ENCODE data around the gene PSMA2. TPM values are rescaled to one million over a fixed set of nuclear protein-coding genes. Genes with fewer than 3 reads are reported as not detected.

The PSMA2 gene
- polyA plus RNA-seq, 2 donors = 36.2 to 103 TPM

DNA sequence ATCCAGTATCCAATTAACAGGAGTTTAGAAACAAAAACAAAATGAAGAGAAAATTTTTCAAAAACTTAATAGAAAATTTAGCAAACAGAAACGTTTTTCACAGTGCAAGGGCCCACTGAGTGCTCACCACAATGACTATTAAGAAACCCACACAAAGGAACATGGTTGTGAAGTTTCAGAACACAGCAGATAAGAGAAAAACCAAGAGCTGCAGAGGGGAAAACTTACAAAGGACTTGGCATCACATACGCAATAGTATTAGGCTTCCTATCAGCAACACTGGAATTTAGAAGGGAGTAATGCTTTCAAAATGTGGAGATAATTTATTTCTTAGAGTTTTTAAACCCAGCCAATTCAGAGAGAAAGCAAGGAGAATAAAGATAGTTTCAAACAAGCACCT, 18.4 kb downstream of the PSMA2 start:
- H3K27ac ChIP-seq (ENCODE audit: low read depth in 2 of 2, low read length in 1 of 2) = no peak overlapping the region
- H3K9me3 ChIP-seq (ENCODE audit: control insufficient read depth in 2 of 2, insufficient read depth in 1 of 2, low read depth in 1 of 2, low read length in 1 of 2) = no peaks in the 10 kb centered on the region
- 61 to 71% methylated on average over 2 of the region's 2 CpGs for WGBS, 2 donors
- no peak overlapping the region for H3K4me3 ChIP-seq (ENCODE audit: low read depth in 1 of 2, low read length in 2 of 2)
- H3K4me1 ChIP-seq (ENCODE audit: control insufficient read depth in 2 of 2, insufficient read depth in 2 of 2, low read length in 1 of 2) = peaks cover 0 to 3% of the 10 kb centered on the region in 2 donors
- H3K36me3 ChIP-seq (ENCODE audit: control insufficient read depth in 2 of 2, insufficient read depth in 2 of 2, low read length in 1 of 2) = peaks cover 3% of the 10 kb centered on the region in 2 donors
- H3K27me3 ChIP-seq (ENCODE audit: control insufficient read depth in 1 of 2, insufficient read depth in 2 of 2, low read length in 2 of 2) = no peaks in the 10 kb centered on the region

DNA sequence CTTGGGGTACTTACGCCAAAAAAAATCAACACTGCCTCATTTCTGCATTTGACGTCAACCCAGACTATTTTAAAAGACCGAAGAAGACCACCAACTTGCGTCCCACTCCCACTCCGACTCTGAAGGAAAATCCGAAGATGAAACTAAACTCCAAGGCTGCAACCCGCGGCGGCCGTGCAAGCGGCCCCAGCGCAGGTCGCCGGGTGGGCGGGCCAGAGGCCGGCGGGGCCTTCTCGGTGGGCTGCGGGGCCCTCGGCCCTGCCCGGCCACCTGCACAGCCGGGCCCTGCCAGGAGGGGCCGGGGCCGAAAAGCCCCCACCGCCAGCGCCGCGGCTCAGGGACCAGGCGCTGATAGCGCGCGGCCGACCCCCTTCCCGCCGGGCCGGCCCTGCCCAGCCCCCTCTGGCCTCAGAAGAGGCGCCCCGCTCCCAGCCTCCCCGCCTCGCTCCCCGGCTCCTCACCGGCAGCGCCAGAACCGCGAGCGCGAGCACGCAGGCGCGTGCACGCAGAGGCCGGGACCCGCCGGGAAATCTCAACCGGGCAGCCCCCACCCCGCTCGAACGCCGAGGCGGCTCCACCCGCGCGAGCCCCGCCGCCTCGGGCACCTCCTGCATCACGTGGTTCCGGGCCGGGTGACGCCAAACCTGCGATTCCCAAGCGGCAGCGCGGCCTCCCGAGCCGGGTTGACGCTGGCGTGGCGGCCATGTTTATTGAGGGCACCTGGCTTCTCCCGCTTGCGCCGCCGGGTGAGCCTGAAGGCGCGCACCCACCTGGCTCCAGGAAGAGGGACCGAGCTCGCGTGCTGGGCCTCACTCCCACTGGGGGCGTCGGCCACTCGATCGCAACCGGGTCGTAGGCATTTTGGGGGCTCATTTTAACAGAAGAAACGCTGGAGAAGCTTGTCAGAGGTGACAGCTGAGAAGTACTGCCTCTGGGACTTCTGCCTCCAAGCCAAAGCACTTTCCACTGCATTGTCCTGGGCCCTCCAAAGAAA, 20.2 kb downstream of the PSMA2 start, which contains the start of gene C7orf25:
Gene C7orf25 (minus strand): TSS at position 617 of the 994 bp plus-strand sequence. CDS start 1,170 bp downstream, outside the sequence.
- no peaks in the 10 kb centered on the region for H3K27me3 ChIP-seq (ENCODE audit: control insufficient read depth in 1 of 2, insufficient read depth in 2 of 2, low read length in 2 of 2)
- 0 to 1% methylated on average over 78 to 95 of the region's 95 CpGs for WGBS, 2 donors
- H3K4me3 ChIP-seq (ENCODE audit: low read depth in 1 of 2, low read length in 2 of 2) = peak within 1 kb of the TSS; percentile 78 to 95
- H3K36me3 ChIP-seq (ENCODE audit: control insufficient read depth in 2 of 2, insufficient read depth in 2 of 2, low read length in 1 of 2) = no peaks in the 10 kb centered on the region
- H3K9me3 ChIP-seq (ENCODE audit: control insufficient read depth in 2 of 2, insufficient read depth in 1 of 2, low read depth in 1 of 2, low read length in 1 of 2) = no peaks in the 10 kb centered on the region
- peaks cover 0 to 3% of the 10 kb centered on the region in 2 donors for H3K4me1 ChIP-seq (ENCODE audit: control insufficient read depth in 2 of 2, insufficient read depth in 2 of 2, low read length in 1 of 2)
- peak within 1 kb of the TSS; percentile 74 to 83 for H3K27ac ChIP-seq (ENCODE audit: low read depth in 2 of 2, low read length in 1 of 2)

DNA sequence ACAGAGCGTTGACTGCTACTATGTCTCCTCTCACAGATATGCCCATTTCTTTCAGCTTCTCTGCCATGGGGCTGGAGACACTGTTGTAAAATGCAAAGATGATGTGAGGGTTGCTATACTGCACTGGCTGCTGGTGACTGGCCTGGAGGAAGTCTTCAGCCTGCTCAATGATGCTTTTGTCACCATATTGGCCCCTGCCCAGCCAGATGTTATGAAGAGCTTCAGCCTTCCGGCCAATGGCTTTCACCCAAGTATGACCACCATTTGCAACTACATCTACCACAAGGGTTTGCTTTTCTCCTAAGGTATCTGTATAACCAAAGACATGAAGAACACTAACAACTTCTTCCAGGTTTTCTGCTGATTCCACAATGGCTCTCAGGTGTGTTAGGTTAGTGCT, 21.7 kb downstream of the PSMA2 start:
- Histone ChIP-seq H3K4me1 (ENCODE audit: control insufficient read depth in 2 of 2, insufficient read depth in 2 of 2, low read length in 1 of 2) (peaks cover 0 to 3% of the 10 kb centered on the region in 2 donors), H3K9me3 (ENCODE audit: control insufficient read depth in 2 of 2, insufficient read depth in 1 of 2, low read depth in 1 of 2, low read length in 1 of 2) (no peaks in the 10 kb centered on the region), H3K27me3 (ENCODE audit: control insufficient read depth in 1 of 2, insufficient read depth in 2 of 2, low read length in 2 of 2) (no peaks in the 10 kb centered on the region), H3K27ac (ENCODE audit: low read depth in 2 of 2, low read length in 1 of 2) (no peak overlapping the region), H3K4me3 (ENCODE audit: low read depth in 1 of 2, low read length in 2 of 2) (no peak overlapping the region), H3K36me3 (ENCODE audit: control insufficient read depth in 2 of 2, insufficient read depth in 2 of 2, low read length in 1 of 2) (no peaks in the 10 kb centered on the region)
- 93 to 95% methylated on average over 2 of the region's 2 CpGs for WGBS, 2 donors

DNA sequence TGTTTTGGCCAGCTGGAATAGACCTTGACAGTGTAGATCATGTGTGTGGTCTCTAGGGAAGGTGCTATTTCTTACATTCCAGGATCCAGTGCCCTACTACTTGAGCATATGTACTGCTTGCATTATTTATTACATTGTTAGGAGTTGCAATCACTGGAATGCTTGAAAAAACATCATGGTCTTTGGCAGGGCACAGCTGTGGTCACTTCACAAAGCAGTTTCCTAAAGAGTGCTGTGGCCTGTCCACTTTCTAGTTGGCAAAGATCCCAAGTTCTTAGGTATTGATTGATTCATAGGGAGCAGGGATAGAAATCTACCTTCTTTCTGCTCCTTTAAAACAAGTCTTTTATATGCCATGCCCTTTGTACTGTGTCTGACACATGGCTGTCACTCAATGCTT, 24.7 kb downstream of the PSMA2 start:
- H3K36me3 ChIP-seq (ENCODE audit: control insufficient read depth in 2 of 2, insufficient read depth in 2 of 2, low read length in 1 of 2) = no peaks in the 10 kb centered on the region
- H3K9me3 ChIP-seq (ENCODE audit: control insufficient read depth in 2 of 2, insufficient read depth in 1 of 2, low read depth in 1 of 2, low read length in 1 of 2) = no peaks in the 10 kb centered on the region
- H3K4me1 ChIP-seq (ENCODE audit: control insufficient read depth in 2 of 2, insufficient read depth in 2 of 2, low read length in 1 of 2) = peaks cover 0 to 3% of the 10 kb centered on the region in 2 donors

DNA sequence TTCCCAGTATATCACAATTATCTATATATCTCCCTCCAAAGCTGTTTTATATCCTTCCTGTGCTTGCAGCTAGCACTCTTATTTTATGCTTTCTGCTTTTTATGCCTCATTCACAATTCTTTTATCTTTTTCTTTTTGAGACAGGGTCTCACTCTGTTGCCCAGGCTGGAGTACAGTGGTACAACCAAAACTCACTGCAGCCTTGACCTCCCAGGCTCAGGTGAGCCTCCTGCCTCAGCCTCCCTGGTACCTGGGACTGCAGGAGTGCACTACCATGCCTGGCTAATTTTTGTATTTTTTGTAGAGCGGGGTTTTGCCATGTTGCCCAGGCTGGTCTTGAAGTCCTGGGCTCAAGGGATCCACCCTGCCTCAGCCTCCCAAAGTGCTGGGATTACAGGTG, 25.8 kb downstream of the PSMA2 start:
- Histone ChIP-seq H3K4me1 (ENCODE audit: control insufficient read depth in 2 of 2, insufficient read depth in 2 of 2, low read length in 1 of 2) (peaks cover 0 to 3% of the 10 kb centered on the region in 2 donors), H3K36me3 (ENCODE audit: control insufficient read depth in 2 of 2, insufficient read depth in 2 of 2, low read length in 1 of 2) (no peaks in the 10 kb centered on the region), H3K27me3 (ENCODE audit: control insufficient read depth in 1 of 2, insufficient read depth in 2 of 2, low read length in 2 of 2) (no peaks in the 10 kb centered on the region), H3K9me3 (ENCODE audit: control insufficient read depth in 2 of 2, insufficient read depth in 1 of 2, low read depth in 1 of 2, low read length in 1 of 2) (no peaks in the 10 kb centered on the region), H3K4me3 (ENCODE audit: low read depth in 1 of 2, low read length in 2 of 2) (no peak overlapping the region), H3K27ac (ENCODE audit: low read depth in 2 of 2, low read length in 1 of 2) (no peak overlapping the region)
- WGBS, 2 donors = 97 to 100% methylated on average over 1 of the region's 1 CpG

More for the DNA sequence above, 24.7 kb downstream of the PSMA2 start:
- Histone ChIP-seq H3K4me3 (ENCODE audit: low read depth in 1 of 2, low read length in 2 of 2) (no peak overlapping the region), H3K27ac (ENCODE audit: low read depth in 2 of 2, low read length in 1 of 2) (no peak overlapping the region), H3K27me3 (ENCODE audit: control insufficient read depth in 1 of 2, insufficient read depth in 2 of 2, low read length in 2 of 2) (no peaks in the 10 kb centered on the region)

DNA sequence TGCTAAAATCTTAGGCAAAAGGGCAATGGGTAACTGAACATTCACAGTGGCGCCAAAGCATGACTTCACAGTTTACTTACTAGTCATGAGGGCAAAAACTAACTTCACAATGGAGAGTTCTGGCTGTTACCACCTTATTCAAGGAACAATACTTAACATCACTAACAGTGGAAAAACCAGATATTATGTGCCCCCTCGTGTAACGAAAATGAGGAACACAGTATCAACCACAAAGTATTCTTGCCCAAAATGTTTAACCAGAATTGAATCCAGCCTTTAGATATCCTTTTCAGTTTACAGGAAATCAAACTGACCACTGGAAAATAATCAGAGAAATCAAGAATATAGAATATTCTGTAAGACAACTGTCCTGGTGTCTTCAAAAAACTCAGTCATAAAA, 29.6 kb downstream of the PSMA2 start:
- H3K9me3 ChIP-seq (ENCODE audit: control insufficient read depth in 2 of 2, insufficient read depth in 1 of 2, low read depth in 1 of 2, low read length in 1 of 2) = no peaks in the 10 kb centered on the region
- H3K27ac ChIP-seq (ENCODE audit: low read depth in 2 of 2, low read length in 1 of 2) = no peak overlapping the region
- 67 to 68% methylated on average over 3 of the region's 3 CpGs for WGBS, 2 donors
- H3K4me1 ChIP-seq (ENCODE audit: control insufficient read depth in 2 of 2, insufficient read depth in 2 of 2, low read length in 1 of 2) = no peaks in the 10 kb centered on the region
- no peaks in the 10 kb centered on the region for H3K27me3 ChIP-seq (ENCODE audit: control insufficient read depth in 1 of 2, insufficient read depth in 2 of 2, low read length in 2 of 2)
- H3K4me3 ChIP-seq (ENCODE audit: low read depth in 1 of 2, low read length in 2 of 2) = no peak overlapping the region
- no peaks in the 10 kb centered on the region for H3K36me3 ChIP-seq (ENCODE audit: control insufficient read depth in 2 of 2, insufficient read depth in 2 of 2, low read length in 1 of 2)

DNA sequence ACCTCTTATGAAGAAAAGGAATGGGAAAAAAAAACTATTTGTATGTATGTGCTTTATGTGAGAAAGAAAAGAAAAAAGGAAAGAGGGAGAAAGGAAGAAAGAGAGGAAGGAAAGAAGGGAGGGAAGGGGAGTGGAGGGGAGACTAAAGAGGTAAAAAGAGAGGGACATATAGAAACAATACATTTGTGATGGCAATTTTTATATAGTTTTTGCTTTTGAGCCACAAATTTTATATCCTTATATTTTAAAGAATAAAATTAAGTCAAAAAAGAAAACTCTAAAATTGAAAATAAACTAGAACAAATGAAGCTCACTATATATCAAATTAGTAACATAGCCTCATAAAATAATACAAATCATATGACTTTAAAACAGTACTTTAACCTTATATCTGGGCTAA, 31.1 kb downstream of the PSMA2 start:
- Histone ChIP-seq H3K4me1 (ENCODE audit: control insufficient read depth in 2 of 2, insufficient read depth in 2 of 2, low read length in 1 of 2) (no peaks in the 10 kb centered on the region), H3K27me3 (ENCODE audit: control insufficient read depth in 1 of 2, insufficient read depth in 2 of 2, low read length in 2 of 2) (no peaks in the 10 kb centered on the region), H3K9me3 (ENCODE audit: control insufficient read depth in 2 of 2, insufficient read depth in 1 of 2, low read depth in 1 of 2, low read length in 1 of 2) (no peaks in the 10 kb centered on the region), H3K36me3 (ENCODE audit: control insufficient read depth in 2 of 2, insufficient read depth in 2 of 2, low read length in 1 of 2) (no peaks in the 10 kb centered on the region), H3K4me3 (ENCODE audit: low read depth in 1 of 2, low read length in 2 of 2) (no peak overlapping the region), H3K27ac (ENCODE audit: low read depth in 2 of 2, low read length in 1 of 2) (no peak overlapping the region)

DNA sequence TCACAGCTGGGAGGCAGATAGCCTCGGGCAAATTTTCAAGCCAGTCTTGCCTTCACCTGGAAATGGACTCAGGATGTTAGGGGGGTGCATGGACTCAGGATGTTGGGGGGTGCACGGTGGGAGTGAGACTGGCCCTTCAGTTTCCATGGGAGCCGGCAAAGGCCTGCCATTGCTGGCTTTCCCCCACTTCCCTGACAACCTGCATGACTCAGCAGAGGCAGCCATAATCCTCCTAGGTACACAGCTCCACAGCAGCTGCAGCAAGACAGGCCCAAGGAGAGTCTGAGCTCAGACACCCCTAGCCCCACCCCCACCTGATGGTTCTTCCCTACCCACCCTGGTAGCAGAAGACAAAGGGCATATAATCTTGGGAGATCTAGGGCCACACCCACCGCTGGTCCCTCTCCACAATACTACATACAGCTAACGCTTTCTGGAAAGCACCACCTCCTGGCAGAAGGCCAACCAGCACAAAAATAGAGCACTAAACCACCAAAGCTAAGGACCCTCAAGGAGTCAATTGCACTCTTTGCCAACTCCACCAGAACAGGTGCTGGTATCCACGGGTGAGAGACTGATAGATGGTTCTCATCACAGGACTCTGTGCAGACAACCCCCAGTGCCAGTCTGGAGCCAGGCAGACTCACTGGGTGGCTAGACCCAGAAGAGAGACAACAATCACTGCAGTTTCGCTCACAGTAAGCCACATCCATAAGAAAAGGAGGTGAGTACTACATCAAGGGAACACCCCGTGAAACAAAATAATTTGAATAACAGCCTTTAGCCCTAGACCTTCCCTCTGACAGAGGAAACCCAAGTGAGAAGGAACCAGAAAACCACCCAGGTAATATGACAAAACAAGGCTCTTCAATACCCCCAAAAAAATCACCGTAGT, 38.4 kb downstream of the PSMA2 start:
- H3K4me3 ChIP-seq (ENCODE audit: low read depth in 1 of 2, low read length in 2 of 2) = no peak overlapping the region
- WGBS, 2 donors = 75 to 79% methylated on average over 9 of the region's 9 CpGs
- H3K36me3 ChIP-seq (ENCODE audit: control insufficient read depth in 2 of 2, insufficient read depth in 2 of 2, low read length in 1 of 2) = no peaks in the 10 kb centered on the region
- peaks cover 0 to 3% of the 10 kb centered on the region in 2 donors for H3K4me1 ChIP-seq (ENCODE audit: control insufficient read depth in 2 of 2, insufficient read depth in 2 of 2, low read length in 1 of 2)
- H3K9me3 ChIP-seq (ENCODE audit: control insufficient read depth in 2 of 2, insufficient read depth in 1 of 2, low read depth in 1 of 2, low read length in 1 of 2) = no peaks in the 10 kb centered on the region
- H3K27me3 ChIP-seq (ENCODE audit: control insufficient read depth in 1 of 2, insufficient read depth in 2 of 2, low read length in 2 of 2) = no peaks in the 10 kb centered on the region
- H3K27ac ChIP-seq (ENCODE audit: low read depth in 2 of 2, low read length in 1 of 2) = no peak overlapping the region

DNA sequence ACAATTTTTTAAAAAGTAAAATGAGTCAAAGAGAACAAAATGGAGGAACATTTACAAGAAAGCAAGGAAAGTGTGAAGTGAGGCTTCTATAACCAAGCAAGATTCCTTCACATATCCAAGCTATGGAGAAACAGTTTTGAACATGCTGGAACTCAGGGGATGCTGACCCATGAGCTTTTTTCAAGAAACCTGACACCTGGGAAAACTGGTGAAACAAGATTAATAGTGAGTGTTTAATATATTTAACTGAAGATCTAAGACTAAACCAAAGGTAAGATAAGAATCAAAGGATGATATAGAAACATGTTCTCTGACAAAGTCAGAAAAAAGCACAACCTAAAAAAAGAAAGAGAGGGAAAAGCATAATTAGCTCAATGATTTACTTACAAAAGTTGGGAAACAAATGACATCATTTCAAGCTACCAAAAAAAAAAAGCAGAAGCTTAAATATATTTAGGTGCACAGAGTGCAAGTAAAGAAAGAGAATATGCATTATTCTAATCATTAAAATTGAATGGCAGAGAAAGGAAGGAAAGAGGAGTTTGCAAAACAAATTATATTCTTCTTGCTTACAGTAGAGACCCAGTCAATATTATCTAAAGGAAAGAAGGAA, 45.0 kb downstream of the PSMA2 start:
- H3K4me1 ChIP-seq (ENCODE audit: control insufficient read depth in 2 of 2, insufficient read depth in 2 of 2, low read length in 1 of 2) = peaks cover 0 to 11% of the 10 kb centered on the region in 2 donors
- H3K27ac ChIP-seq (ENCODE audit: low read depth in 2 of 2, low read length in 1 of 2) = no peak overlapping the region
- H3K9me3 ChIP-seq (ENCODE audit: control insufficient read depth in 2 of 2, insufficient read depth in 1 of 2, low read depth in 1 of 2, low read length in 1 of 2) = no peaks in the 10 kb centered on the region
- no peak overlapping the region for H3K4me3 ChIP-seq (ENCODE audit: low read depth in 1 of 2, low read length in 2 of 2)
- H3K27me3 ChIP-seq (ENCODE audit: control insufficient read depth in 1 of 2, insufficient read depth in 2 of 2, low read length in 2 of 2) = no peaks in the 10 kb centered on the region
- H3K36me3 ChIP-seq (ENCODE audit: control insufficient read depth in 2 of 2, insufficient read depth in 2 of 2, low read length in 1 of 2) = peaks cover 0 to 3% of the 10 kb centered on the region in 2 donors
